Chondrocyte (in vitro differentiated cells): ENCODE results near the gene ELF2. TPM values are rescaled to one million over a fixed set of nuclear protein-coding genes. Genes with fewer than 3 reads are reported as not detected.
"Not testable (repeated sequence)": the region's sequence is repeated elsewhere in the genome, so short reads cannot be mapped to it uniquely, and the experiment has no call there.

Source experiments
- DNase-seq: peaks from one replicate; pipeline ENCODE4 v3.0.0; 2021; ENCODE audit warnings: mixed read lengths, low spot score
- H3K27ac Mint-ChIP-seq: one replicate; pipeline ENCODE4 v1.8.0; 2021; ENCODE audit warnings: mild to moderate bottlenecking, moderate library complexity, mixed read lengths; ENCODE audit not compliant: unreplicated experiment
- H3K27me3 Mint-ChIP-seq: 2 replicates; pipeline ENCODE4 v1.8.0; 2021; ENCODE audit warnings: low read depth, mixed read lengths
- H3K36me3 Mint-ChIP-seq: 2 replicates; pipeline ENCODE4 v1.8.0; 2021; ENCODE audit warnings: low read depth, mixed read lengths
- H3K4me1 Mint-ChIP-seq: 2 replicates; pipeline ENCODE4 v1.8.0; 2021; ENCODE audit warnings: low read depth, mild to moderate bottlenecking, mixed read lengths
- H3K4me3 Mint-ChIP-seq: one replicate; pipeline ENCODE4 v1.8.0; 2021; ENCODE audit warnings: mild to moderate bottlenecking, moderate library complexity, mixed read lengths; ENCODE audit not compliant: unreplicated experiment
- H3K9me3 Mint-ChIP-seq: 2 replicates; pipeline ENCODE4 v1.8.0; 2021; ENCODE audit warnings: low read depth, mixed read lengths
- CTCF ChIP-seq: fragments of 200-600 bp; sonication (generic); IDR thresholded peaks from 2 replicates; pipeline ENCODE4 v1.5.0; 2021; ENCODE audit warnings: antibody characterized with exemption, mild to moderate bottlenecking, moderate library complexity
- total RNA-seq: library from RNA; stranded (reverse); gene quantifications from 3 replicates; pipeline ENCODE4 v1.2.1, GENCODE V29; 2021

Gene ELF2
- total RNA-seq, 1 donor from 2014 or later = 30.2 TPM

GRCh38 chr4:139214039-139214534 lies 37.1 kb upstream of the ELF2 start:
- H3K4me1 Mint-ChIP-seq = no peaks in the 10 kb centered on the region
- DNase-seq = no peak
- H3K9me3 Mint-ChIP-seq = no peaks in the 10 kb centered on the region

GRCh38 chr4:139213633-139214032 lies 36.6 kb upstream of the ELF2 start:
- not testable (repeated sequence) for H3K9me3 Mint-ChIP-seq, H3K4me1 Mint-ChIP-seq, H3K36me3 Mint-ChIP-seq, DNase-seq, H3K27me3 Mint-ChIP-seq, H3K27ac Mint-ChIP-seq, H3K4me3 Mint-ChIP-seq

More at GRCh38 chr4:139214039-139214534, 37.1 kb upstream of the ELF2 start:
- H3K27me3 Mint-ChIP-seq = no peaks in the 10 kb centered on the region
- TF ChIP-seq CTCF = no peak
- no peak overlapping the region for H3K27ac Mint-ChIP-seq
- no peak overlapping the region for H3K4me3 Mint-ChIP-seq
- H3K36me3 Mint-ChIP-seq = no peaks in the 10 kb centered on the region

- Mint-ChIP-seq H3K9me3 (no peaks in the 10 kb centered on the region), H3K27me3 (no peaks in the 10 kb centered on the region), H3K36me3 (no peaks in the 10 kb centered on the region), H3K27ac (no peak overlapping the region), H3K4me3 (no peak overlapping the region), H3K4me1 (no peaks in the 10 kb centered on the region)
- TF ChIP-seq CTCF = no peak
- no peak for DNase-seq
Observed at GRCh38 chr4:139212900-139213299, 35.9 kb upstream of the ELF2 start.

- no peak for TF ChIP-seq CTCF
- H3K4me3 Mint-ChIP-seq = no peak overlapping the region
- no peak overlapping the region for H3K27ac Mint-ChIP-seq
- H3K36me3 Mint-ChIP-seq = no peaks in the 10 kb centered on the region
- H3K4me1 Mint-ChIP-seq = no peaks in the 10 kb centered on the region
- no peaks in the 10 kb centered on the region for H3K27me3 Mint-ChIP-seq
- H3K9me3 Mint-ChIP-seq = no peaks in the 10 kb centered on the region
- DNase-seq = no peak
Observed at GRCh38 chr4:139210486-139210885, 33.5 kb upstream of the ELF2 start.

- Mint-ChIP-seq H3K4me3 (no peak overlapping the region), H3K27ac (no peak overlapping the region), H3K4me1 (no peaks in the 10 kb centered on the region), H3K27me3 (no peaks in the 10 kb centered on the region), H3K9me3 (no peaks in the 10 kb centered on the region), H3K36me3 (no peaks in the 10 kb centered on the region)
- no peak for TF ChIP-seq CTCF
- DNase-seq = no peak
Observed at GRCh38 chr4:139209470-139210063, 32.5 kb upstream of the ELF2 start.

GRCh38 chr4:139208404-139208945 lies 31.5 kb upstream of the ELF2 start:
- Mint-ChIP-seq H3K4me3 (no peak overlapping the region), H3K4me1 (no peaks in the 10 kb centered on the region), H3K27ac (no peak overlapping the region), H3K36me3 (no peaks in the 10 kb centered on the region), H3K9me3 (no peaks in the 10 kb centered on the region), H3K27me3 (no peaks in the 10 kb centered on the region)
- TF ChIP-seq CTCF = no peak
- DNase-seq = no peak
